Stimulated activated CD4-positive, alpha-beta T cell treated with anti-CD3 and anti-CD28 coated beads, Interleukin-15, amount 100 ng/mL, for 1 hour (primary cell): ENCODE measurements around the gene SPRR3.

ENCODE experiments used
- DNase-seq, 2 donors: peaks; one replicate each; pipeline ENCODE4 v3.0.0-alpha.2; 2020; ENCODE audit warnings: low read depth in 1 of 2, low spot score in 1 of 2

SPRR3 gene

GRCh38 chr1:153001382-153001781, at the start of gene SPRR3:
Gene SPRR3, plus strand, starts transcription at chr1:153001749. Its CDS starts 1,272 bp downstream, at chr1:153003021.
- DNase-seq = no peak

- DNase-seq = no peak
Observed at GRCh38 chr1:152953761-152954160, 47.8 kb upstream of the SPRR3 start.

- DNase-seq = no peak
Observed at GRCh38 chr1:152954436-152954835, 47.1 kb upstream of the SPRR3 start.

GRCh38 chr1:152957561-152957960, 44.0 kb upstream of the SPRR3 start:
- DNase-seq = no peak

GRCh38 chr1:152959273-152959672, 42.3 kb upstream of the SPRR3 start:
- no peak for DNase-seq

GRCh38 chr1:152959801-152960451, 41.6 kb upstream of the SPRR3 start:
- DNase-seq = no peak

GRCh38 chr1:152960452-152961044, 41.0 kb upstream of the SPRR3 start:
- DNase-seq = no peak

- no peak for DNase-seq
Observed at GRCh38 chr1:152961226-152961891, 40.2 kb upstream of the SPRR3 start.

- DNase-seq = no peak
Observed at GRCh38 chr1:152962876-152963415, 38.6 kb upstream of the SPRR3 start.

GRCh38 chr1:152964536-152964935, 37.0 kb upstream of the SPRR3 start:
- DNase-seq = no peak

GRCh38 chr1:152965853-152966252, 35.7 kb upstream of the SPRR3 start:
- no peak for DNase-seq

GRCh38 chr1:152967201-152967600, 34.3 kb upstream of the SPRR3 start:
- no peak for DNase-seq

- no peak for DNase-seq
Observed at GRCh38 chr1:152968248-152968647, 33.3 kb upstream of the SPRR3 start.

- DNase-seq = no peak
Observed at GRCh38 chr1:152969036-152969435, 32.5 kb upstream of the SPRR3 start.

- DNase-seq = no peak
Observed at GRCh38 chr1:152970495-152970894, 31.1 kb upstream of the SPRR3 start, which contains the start of gene SPRR4. Gene SPRR4, plus strand, starts transcription at chr1:152970648. Its CDS starts 1,243 bp downstream, at chr1:152971891.

GRCh38 chr1:152972196-152972886, 29.2 kb upstream of the SPRR3 start:
- no peak for DNase-seq

GRCh38 chr1:152976688-152977087, 24.9 kb upstream of the SPRR3 start:
- no peak for DNase-seq

GRCh38 chr1:152977614-152978013, 23.9 kb upstream of the SPRR3 start:
- no peak for DNase-seq

GRCh38 chr1:152980676-152981075, 20.9 kb upstream of the SPRR3 start:
- no peak for DNase-seq

GRCh38 chr1:152981146-152981871, 20.2 kb upstream of the SPRR3 start:
- DNase-seq = no peak

- DNase-seq = no peak
Observed at GRCh38 chr1:152982076-152982475, 19.5 kb upstream of the SPRR3 start.
